GOT3 (cell line): ENCODE measurements around the gene STKLD1.
"Not testable (repeated sequence)": the region's sequence is repeated elsewhere in the genome, so short reads cannot be mapped to it uniquely, and the experiment has no call there.

Experiments used
- DNase-seq: peaks from one replicate; lab custom pipeline; 2025; ENCODE audit warnings: mixed read lengths; lab: John Stamatoyannopoulos, UW

Gene STKLD1

GRCh38 chr9:133386338-133386737 is 10.2 kb downstream of the STKLD1 start:
- no peak for DNase-seq

DNA sequence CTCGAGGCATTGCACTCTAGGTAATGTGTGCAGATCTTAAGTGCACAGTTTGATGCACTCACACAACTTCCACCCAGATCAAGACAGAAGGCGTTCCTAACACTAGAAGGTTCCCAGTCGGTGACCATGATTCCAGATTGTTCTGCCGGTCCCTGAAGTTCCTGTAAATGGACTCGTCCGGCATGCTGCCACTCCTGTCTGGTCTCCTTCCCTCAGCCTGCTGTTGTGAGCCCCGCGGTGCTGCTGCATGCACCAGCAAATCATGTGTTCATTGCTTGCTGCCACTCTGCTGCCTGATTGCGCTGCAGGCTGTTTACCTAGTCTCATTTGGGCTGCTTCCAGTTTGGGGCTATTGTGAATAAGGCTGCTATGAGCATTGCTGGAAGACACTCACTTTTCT is 11.5 kb downstream of the STKLD1 start:
- no peak for DNase-seq

GRCh38 chr9:133389025-133389557 is 12.9 kb downstream of the STKLD1 start:
- no peak for DNase-seq

DNA sequence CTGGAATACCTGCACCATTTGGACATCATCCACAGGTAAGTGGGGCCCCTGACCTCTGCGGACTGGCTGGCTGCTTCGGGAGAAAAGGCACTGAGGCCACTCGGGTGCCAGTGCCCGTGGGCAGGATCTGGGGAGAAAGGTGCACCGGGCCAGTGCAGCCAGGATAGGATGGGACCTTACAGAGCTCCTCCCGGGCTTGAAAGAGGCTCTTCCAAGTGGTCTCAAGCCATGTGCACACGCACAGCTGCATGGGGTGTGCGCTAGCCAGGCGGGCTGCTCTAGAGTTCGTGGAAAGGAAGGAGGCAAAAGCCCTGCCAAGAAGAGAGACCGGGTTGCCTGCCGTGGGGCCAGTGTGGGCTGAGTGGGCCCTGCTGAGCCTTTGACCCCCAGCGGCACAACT is 13.4 kb downstream of the STKLD1 start:
- DNase-seq = no peak

GRCh38 chr9:133390713-133391112 is 14.5 kb downstream of the STKLD1 start:
- no peak for DNase-seq

DNA sequence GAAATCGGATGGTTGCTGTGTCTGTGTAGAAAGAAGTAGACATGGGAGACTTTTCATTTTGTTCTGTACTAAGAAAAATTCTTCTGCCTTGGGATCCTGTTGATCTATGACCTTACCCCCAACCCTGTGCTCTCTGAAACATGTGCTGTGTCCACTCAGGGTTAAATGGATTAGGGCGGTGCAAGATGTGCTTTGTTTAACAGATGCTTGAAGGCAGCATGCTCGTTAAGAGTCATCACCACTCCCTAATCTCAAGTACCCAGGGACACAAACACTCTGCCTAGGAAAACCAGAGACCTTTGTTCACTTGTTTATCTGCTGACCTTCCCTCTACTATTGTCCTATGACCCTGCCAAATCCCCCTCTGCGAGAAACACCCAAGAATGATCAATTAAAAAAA is 15.3 kb downstream of the STKLD1 start:
- DNase-seq = not testable (repeated sequence)

GRCh38 chr9:133392308-133392707 is 16.1 kb downstream of the STKLD1 start:
- DNase-seq = not testable (repeated sequence)

DNA sequence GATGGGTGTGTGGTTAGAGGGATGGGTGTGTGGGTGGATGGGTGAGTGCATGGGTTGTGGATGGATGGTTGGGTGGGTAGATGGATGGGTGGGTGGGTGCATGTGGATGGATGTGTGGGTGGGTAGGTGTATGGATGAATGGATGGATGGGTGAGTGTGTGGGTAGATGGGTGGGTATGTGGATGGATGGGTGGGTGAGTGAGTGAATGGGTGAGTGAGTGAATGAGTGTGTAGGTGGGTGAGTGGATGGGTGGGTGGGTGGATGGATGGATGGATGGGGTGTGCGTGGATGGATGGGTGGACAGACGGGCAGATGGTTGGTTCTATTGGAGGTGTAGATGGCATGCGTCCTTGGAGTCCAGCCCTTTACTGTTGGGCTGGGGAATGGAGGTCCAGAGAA is 17.2 kb downstream of the STKLD1 start:
- no peak for DNase-seq

GRCh38 chr9:133394687-133395271 is 18.6 kb downstream of the STKLD1 start:
- DNase-seq = no peak

DNA sequence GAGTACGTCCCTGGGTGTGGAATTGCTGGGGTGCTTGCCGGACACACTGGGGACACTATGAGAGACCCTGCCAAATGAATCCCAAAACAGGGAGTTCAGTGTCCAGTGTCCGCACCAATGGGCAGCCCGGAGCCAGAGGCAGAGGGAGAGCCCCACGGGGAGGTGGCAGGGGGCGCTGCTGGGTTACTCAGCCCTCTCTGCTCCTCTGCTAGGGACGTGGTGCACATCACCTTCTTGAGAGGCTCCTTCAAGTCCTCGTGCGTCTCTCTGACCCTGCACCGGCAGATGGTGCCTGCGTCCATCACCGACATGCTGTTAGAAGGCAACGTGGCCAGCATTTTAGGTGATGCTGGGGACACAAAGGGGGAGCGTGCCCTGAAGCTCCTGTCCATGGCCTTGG is 20.8 kb downstream of the STKLD1 start:
- no peak for DNase-seq

- DNase-seq = no peak
These were observed 21.2 kb downstream of the STKLD1 start for GRCh38 chr9:133397370-133397769.

DNA sequence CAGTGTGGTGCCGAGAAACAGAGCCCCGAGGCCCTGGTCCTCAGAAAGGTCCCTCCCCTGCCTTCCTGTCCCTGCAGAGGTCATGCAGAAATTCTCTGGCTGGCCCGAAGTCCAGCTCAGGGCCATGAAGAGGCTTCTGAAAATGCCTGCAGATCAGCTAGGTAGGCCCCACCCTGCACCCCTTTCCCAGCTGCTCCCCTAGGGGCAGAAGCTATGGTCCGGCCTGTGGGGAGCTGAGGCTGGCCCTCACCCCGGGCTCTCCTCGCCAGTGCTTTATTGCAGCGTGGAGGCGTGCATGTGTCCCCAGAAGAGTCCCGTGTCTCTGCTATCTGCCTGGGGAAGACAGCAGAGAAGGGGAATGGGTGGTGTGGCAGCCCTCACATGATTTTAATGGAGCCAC is 21.7 kb downstream of the STKLD1 start:
- no peak for DNase-seq

DNA sequence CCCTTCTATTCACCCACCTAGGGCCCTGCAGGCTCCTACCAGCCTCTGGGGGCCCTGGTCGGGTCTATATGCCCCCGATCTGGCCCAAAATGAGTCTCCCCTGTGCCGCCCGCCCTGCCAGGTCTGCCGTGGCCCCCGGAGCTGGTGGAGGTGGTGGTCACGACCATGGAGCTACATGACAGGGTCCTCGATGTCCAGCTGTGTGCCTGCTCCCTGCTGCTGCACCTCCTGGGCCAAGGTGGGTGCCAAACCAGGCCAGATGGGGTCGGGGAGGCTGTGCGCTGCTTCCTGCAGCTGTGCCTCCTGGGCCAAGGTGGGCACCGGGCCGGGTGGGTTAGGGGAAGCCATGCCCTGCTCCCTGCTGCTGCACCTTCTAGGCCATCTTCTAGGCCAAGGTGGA is 24.1 kb downstream of the STKLD1 start:
- no peak for DNase-seq

DNA sequence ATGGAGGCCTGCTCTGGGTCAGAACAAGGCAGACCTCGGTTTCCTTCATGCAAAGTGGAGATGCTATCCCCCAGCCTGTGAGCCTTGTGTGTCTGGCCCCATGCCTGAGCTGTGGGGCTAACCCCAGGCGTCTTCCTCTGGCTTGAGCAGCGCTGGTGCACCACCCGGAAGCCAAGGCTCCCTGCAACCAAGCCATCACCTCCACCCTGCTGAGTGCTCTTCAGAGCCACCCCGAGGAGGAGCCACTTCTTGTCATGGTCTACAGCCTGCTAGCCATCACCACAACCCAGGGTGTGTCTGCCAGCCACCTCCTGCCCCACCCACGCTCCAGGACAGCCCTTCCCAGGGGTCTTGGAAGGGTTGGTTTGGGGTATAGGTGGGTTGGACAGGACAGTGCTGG is 25.4 kb downstream of the STKLD1 start:
- DNase-seq = no peak

DNA sequence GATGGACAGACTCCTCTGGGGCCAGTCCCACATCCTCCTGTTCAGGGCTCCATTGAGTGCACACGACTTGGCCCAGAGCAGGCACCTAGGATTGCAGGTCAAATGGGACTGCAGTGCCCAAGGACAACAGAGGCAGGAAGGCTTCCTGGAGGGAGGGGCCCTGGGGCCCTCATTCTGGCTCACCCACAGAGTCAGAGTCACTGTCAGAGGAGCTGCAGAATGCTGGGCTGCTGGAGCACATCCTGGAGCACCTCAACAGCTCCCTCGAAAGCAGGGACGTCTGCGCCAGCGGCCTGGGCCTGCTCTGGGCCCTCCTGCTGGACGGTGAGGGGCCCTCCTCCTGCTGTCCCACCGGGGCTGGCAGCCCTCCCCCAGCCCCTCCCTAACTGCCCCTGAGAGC is 26.5 kb downstream of the STKLD1 start:
- no peak for DNase-seq

DNA sequence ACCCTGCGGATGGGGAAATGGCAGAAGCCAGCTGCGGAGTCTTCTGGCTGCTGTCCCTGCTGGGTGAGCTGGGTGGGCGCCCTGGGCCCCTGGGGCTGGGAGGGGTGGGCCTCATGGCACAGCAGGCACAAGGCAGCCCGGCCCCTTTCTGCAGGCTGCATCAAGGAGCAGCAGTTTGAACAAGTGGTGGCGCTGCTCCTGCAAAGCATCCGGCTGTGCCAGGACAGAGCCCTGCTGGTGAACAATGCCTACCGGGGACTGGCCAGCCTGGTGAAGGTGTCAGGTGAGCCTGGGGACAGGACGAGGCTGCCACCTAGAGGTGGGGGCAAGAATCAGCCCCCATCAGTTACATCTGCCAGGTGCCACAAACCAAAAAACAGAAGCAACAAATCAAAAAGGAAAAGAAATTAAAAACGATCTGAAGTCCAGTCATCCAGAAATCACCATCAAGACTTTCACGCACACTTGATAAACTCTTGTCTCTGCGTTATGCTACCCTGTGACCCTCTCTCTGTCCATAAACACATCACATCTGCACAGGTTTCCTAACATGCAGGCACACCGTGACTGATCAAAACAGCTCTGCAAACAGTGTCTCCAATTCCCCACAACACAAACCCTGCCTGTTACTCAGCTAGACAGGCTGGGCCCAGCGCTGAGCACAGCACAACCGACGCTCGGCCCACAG is 27.7 kb downstream of the STKLD1 start:
- no peak for DNase-seq

- no peak for DNase-seq
These were observed 28.4 kb downstream of the STKLD1 start for GRCh38 chr9:133404454-133405002.

DNA sequence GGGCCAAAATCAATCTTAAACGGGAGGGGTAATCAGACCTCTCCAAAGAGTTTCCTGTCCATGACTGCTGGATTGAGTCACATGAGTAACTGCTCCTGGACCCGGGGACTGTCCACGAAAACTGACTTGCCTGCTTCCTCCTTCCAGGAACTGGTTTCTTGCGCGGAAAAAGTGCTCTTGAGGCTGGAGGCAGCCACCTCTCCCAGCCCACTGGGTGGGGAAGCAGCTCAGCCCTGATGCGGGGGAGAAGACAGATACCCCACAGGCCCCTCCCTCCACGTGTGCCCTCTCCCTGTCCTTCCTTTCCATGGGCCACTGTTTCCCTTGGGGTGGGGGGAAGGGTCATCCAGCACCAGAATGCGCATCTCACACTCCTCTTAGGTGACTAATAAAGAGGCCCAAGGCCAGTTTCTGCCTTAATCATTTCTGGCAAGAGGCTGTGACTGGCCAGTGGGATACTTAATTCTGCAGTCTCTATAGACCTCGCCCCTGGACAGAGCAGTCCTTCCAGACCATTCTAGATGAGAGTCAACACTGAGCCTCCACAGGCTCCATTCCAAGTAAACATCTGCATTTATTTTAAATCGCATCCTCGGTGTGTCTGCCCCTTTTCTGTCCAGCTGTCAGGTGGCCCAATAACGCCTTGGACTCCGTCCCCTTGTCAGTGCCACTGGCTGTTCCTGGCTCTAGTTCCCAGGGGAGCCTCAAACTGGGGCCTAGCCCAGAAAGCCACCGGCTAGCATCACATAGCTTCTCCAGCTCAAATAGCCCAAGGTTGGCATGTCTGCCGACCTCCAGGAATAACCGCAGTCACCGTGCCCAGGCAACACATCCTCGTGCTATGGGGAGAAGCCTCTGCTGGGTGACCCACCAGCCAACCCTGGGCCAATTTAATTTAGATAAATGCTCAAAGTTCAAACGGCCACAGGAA is 29.6 kb downstream of the STKLD1 start:
- no peak for DNase-seq

DNA sequence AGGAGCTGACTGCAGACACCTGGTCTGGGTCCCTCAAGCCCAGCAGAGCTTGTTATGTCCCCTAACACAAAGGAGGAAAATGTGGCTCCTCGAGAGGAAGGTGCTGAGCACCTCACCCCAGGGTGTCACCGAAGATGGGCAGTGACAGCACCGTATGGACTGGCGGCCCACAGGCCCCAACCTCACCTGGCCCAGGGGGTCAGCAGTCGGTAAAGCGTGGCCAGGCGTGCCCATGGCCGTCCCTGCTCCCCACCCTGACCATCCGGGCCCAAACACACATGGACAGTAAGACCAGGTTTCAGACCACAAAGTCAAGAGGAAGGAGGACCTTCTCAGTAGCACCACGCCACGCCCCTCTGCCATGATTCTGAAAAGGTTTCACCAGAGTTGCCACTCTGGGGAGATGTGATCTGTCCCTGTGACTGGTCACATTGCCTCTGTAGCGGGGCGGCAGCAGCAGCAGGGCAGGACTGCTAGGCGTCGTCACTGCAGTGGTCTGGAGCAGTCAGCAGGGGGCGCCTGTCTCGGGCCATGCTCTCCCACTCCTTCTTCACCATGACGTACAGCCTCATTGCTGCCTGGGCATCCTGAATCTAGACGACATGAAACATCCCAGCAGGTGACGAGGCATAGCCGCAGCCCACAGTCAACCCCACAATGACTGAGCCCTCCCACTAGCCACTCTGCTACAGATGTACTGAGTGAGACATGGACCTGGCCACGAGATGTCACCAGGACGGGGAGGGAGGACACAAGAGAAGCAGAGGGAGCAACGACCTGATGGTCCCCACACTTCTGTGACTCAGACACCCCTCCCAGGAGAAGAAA is 30.5 kb downstream of the STKLD1 start:
- no peak for DNase-seq

DNA sequence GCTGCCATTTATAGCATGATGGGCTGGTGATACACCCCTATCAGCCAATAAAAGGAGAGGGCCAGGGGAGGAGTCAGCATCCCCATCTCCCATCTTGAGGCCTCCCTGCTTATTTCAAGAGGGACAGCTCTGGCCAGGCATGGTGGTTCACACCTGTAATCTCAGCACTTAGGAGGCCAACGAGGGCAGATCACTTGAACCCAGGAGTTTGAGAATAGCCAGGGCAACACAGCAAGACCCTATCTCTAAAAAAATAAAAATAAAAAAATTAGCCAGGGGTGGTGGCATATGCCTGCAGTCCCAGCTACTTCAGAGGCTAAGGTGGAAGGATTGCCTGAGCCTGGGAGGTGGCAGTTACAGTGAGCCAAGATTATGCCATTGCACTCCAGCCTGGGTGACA is 31.9 kb downstream of the STKLD1 start:
- no peak for DNase-seq

DNA sequence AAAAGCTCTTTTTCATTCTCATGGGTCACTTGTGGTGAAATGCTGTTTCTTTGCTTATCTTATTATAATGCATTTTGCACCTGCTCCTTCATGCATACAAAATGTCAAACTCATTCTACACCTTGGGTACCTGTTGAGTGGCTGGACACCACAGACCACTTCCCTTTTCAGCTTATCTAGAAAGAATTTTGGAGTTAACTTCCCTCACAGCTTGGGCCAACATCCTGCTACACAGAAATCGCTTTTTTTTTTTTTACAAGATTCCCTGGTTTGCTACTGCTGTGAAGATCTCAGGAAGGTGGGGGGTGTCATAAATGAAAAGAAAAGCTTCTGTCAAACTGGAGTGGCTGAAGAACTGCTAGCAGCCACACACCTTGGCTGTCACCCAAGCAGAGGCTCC is 39.0 kb downstream of the STKLD1 start:
- no peak for DNase-seq
